Lower lobe of right lung (tissue), 2 donors: Measurements from ENCODE around the gene LMCD1. TPM values are rescaled to one million over a fixed set of nuclear protein-coding genes. Genes with fewer than 3 reads are reported as not detected.

Source experiments
- ATAC-seq, 2 donors: fragments of 200-7000 bp; cut with Tn5 transposase; one replicate each; pipeline ENCODE4 v1.9.1; 2020 to 2022; ENCODE audit warnings: mild to moderate bottlenecking in 2 of 2, moderate library complexity in 2 of 2
- DNase-seq: peaks from one replicate; pipeline ENCODE4 v3.0.0-alpha.2; 2020
- H3K27ac ChIP-seq: fragments of 200-600 bp; one replicate; pipeline ENCODE4 v1.8.0; 2022
- H3K27me3 ChIP-seq: fragments of 200-600 bp; one replicate; pipeline ENCODE4 v1.8.0; 2022; ENCODE audit warnings: low read depth
- H3K36me3 ChIP-seq: fragments of 200-600 bp; one replicate; pipeline ENCODE4 v1.8.0; 2022; ENCODE audit warnings: mild to moderate bottlenecking
- H3K4me1 ChIP-seq: fragments of 200-600 bp; one replicate; pipeline ENCODE4 v1.8.0; 2022
- H3K4me3 ChIP-seq: fragments of 200-600 bp; one replicate; pipeline ENCODE4 v1.8.0; 2022; ENCODE audit warnings: mild to moderate bottlenecking
- H3K9me3 ChIP-seq: fragments of 200-600 bp; one replicate; pipeline ENCODE4 v1.8.0; 2022
- CTCF ChIP-seq: fragments of 200-600 bp; IDR thresholded peaks from one replicate; pipeline ENCODE4 v1.8.0; 2022; ENCODE audit warnings: antibody characterized with exemption, mild to moderate bottlenecking
- intact Hi-C: fragments of 100-400 bp; cut with DNase I; formaldehyde crosslinking; loops from one replicate; pipeline ENCODE4 v1.11.0; 2022
- total RNA-seq: library from RNA; stranded (reverse); fragmentation: NEBNext Ultra II Directional; extraction: Animal tissue kit (Norgen Biotek cat#: 25700); gene quantifications from one replicate; pipeline ENCODE4 v1.2.1, GENCODE V29; 2021
- donor health status: DM: no; HTN: yes; CAD: no; lungs with severe emphysema.

LMCD1 gene
- total RNA-seq, 1 donor from 2014 or later: 93.6 TPM

GRCh38 chr3:8563597-8563996 lies 62.0 kb downstream of the LMCD1 start:
- ATAC-seq: no peak
- intact Hi-C loops: no loop called here
- Histone ChIP-seq H3K9me3 (no peaks in the 10 kb centered on the region), H3K36me3 (peaks cover 46% of the 10 kb centered on the region), H3K27me3 (no peaks in the 10 kb centered on the region), H3K27ac (no peak overlapping the region), H3K4me3 (no peak overlapping the region), H3K4me1 (peaks cover 8% of the 10 kb centered on the region)
- TF ChIP-seq CTCF: no peak
- DNase-seq: no peak

DNA sequence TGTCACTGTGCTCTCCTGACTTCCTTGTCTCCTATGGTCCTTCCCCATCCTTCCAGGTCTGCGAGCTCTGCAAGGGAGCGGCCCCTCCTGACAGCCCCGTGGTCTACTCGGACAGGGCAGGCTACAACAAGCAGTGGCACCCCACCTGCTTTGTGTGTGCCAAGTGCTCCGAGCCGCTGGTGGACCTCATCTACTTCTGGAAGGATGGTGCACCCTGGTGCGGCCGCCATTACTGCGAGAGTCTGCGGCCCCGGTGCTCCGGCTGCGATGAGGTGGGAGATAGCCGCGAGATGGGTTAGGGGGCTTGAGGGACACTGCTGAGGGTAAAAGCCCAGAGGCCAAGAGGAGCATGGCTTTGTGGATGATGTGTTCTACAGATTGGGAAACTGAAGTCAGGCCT lies 63.8 kb downstream of the LMCD1 start:
- DNase-seq (no peak), ATAC-seq (no peak)
- intact Hi-C loops: no loop called here
- no peak overlapping the region for H3K4me3 ChIP-seq
- H3K9me3 ChIP-seq: no peaks in the 10 kb centered on the region
- no peaks in the 10 kb centered on the region for H3K27me3 ChIP-seq
- no peak for TF ChIP-seq CTCF
- H3K4me1 ChIP-seq: peaks cover 2% of the 10 kb centered on the region
- H3K27ac ChIP-seq: no peak overlapping the region
- H3K36me3 ChIP-seq: peaks cover 57% of the 10 kb centered on the region

DNA sequence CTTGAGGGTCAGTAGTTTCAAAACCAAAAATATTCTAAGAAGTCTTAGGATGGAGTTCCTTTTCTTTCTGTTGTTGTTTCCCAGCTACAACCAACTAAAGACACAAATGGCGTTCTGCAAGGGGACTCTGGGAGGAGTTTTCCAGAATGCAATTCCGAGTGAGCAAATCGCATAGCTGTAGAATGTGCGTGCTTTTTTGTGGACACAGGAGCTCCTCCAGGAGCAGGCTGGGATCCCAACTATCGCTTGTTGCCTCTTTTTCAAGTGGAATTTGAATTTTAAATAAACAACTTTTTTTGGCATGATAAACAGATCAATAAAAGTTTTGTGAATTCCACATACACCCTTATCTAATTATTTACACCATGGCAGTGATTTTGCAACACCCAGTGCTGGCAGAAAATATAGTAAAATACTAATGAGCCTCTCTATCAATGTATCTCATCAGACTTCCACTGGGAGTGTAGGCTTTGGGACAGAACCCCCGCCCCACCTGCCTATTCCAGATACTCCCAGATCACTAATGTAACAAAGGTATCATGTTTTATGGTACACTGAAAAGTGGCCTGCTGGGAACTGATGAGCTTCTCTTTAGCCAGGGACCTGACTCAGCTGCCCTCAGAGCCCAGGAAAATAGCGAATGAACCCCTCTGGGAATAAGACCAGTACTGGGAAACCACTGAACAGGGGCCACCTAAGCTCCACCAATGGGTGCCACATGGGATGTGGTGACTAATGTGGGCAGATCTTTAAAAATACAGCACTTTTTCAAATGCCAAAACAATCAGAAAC lies 66.4 kb downstream of the LMCD1 start:
- Histone ChIP-seq H3K27ac (no peak overlapping the region), H3K4me1 (peaks cover 18% of the 10 kb centered on the region), H3K27me3 (no peaks in the 10 kb centered on the region), H3K9me3 (no peaks in the 10 kb centered on the region), H3K4me3 (no peak overlapping the region), H3K36me3 (peaks cover 67% of the 10 kb centered on the region)
- no peak for TF ChIP-seq CTCF
- DNase-seq (no peak), ATAC-seq (no peak)
- intact Hi-C loops: no loop called here

- Histone ChIP-seq H3K9me3 (no peaks in the 10 kb centered on the region), H3K27ac (peak overlapping the region; percentile 18), H3K36me3 (peaks cover 43% of the 10 kb centered on the region), H3K27me3 (no peaks in the 10 kb centered on the region), H3K4me3 (no peak overlapping the region), H3K4me1 (peaks cover 33% of the 10 kb centered on the region)
- ATAC-seq (peak; percentile 34 to 39), DNase-seq (no peak)
- no peak for TF ChIP-seq CTCF
- intact Hi-C loops: no loop called here
These were observed 69.6 kb downstream of the LMCD1 start for GRCh38 chr3:8571256-8571655.

DNA sequence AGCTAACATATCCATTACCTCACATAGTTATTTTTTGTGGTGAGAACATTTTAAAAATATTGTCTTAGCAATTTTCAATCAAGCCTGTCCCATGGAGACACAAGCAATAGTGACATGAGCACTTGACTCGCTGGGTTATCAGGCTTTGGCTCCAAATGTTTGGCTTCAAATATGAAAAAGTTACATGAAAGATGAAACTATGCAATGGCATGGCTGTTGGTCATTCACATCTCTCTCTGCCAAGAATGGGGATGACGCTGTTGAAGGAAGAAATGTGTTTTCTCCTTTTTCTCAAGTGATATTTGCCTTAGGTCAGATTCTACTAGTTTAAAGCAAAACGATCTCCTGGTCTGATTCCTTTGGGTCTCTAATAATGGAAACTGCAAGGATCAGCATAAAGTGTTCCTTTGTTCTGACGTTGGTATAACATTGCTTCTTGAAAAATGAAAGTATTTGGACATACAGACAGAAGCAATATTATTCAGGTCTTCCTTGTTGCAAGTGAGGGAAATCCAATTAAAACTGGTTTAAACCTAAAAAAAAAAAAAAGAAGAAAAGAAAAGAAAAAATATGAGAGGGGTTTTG lies 71.8 kb downstream of the LMCD1 start:
- no peak for DNase-seq
- no peak for ATAC-seq
- peaks cover 22% of the 10 kb centered on the region for H3K36me3 ChIP-seq
- intact Hi-C loops: no loop called here
- H3K4me1 ChIP-seq: peaks cover 33% of the 10 kb centered on the region
- TF ChIP-seq CTCF: no peak
- peak overlapping the region; percentile 32 for H3K27ac ChIP-seq
- no peaks in the 10 kb centered on the region for H3K27me3 ChIP-seq
- H3K9me3 ChIP-seq: no peaks in the 10 kb centered on the region
- H3K4me3 ChIP-seq: no peak overlapping the region
